ENCODE measurements around the gene DNAJC1.

Gene DNAJC1

DNA sequence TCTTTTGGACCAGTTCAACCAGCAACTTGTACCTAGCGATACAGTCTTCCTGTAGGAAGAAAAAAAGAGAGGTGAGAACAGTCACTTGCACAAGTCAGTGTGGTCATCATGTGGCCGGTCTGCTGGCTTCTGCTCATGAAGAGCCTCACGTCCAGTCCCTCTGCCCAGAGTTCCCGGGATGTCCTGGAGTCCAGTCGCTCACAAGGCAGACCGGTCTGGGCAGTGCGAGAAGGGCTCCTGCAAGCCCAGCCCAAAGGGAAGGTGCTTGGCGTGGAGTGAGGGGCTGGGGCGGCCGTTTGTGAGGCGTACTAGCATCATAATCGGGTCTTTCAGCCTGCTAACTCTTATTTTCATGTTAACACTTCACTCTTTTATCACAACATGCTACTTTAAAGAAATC lies 246.8 kb downstream of the DNAJC1 start:
- DNase-seq, result peak; percentile 38

DNA sequence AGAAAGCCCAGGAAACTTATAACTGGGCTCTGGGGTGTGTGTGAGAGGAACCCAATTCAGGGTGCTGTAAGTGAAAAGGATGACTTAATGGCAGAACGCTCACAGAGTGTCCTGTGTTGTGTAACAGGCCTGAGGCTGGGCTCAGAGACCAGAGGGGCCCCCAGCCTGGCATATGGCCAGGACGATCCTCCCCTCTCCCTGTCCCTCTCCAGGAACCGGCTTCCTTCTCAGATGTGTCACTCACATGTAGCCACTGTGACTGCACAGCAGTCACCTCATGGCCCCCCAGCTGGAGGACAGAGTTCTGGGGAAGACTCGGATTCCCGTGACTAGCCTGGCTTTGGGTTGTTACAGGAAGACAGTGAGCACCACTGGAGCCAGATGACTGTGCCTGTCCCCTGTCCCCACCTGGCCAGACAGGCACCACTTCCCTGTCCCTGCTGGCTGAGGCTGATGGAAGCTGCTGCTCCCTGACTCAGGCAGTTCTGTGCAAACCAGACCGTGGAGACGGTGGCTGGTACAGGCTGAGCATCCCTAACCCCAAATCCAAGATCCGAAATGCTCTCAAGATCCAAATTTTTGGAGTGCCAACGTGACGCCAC lies 249.0 kb downstream of the DNAJC1 start:
- peak; percentile 47 for DNase-seq

DNA sequence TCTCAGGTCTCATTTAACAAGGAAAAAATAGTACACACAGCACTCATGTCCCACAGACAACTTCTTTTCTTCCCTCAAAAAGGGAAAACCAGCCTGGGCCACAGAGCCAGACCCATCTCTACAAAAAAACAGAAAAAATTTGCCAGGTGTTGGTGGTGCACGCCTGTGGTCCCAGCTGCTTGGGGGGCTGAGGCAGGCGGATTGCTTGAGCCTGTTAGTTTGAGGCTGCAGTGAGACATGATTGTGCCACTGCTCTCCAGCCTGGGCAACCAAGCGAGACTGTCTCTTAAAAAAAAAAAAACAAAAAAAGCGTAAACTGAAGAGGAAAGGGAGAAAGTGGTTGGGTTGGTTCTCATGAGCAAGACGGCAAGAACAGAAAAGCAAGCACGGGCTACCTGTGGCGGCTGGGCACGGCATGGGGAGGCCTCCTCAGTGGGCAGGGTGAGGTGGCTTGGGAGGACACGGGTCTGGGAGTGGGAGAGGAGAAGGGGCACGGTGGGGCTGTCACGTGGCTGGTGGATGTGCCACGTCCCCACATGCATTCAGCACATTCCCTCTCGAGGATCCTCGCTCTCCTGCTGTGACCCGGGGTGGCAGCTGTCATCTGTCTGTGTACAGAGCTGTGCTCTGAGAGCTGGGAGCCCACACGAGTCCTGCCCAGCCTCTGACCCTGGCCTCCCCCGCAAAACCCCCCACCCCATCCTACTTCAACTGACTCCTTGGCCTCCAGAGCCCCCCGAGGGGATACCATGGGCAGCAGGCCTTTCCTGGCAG lies 249.8 kb downstream of the DNAJC1 start:
- no peak for DNase-seq

DNA sequence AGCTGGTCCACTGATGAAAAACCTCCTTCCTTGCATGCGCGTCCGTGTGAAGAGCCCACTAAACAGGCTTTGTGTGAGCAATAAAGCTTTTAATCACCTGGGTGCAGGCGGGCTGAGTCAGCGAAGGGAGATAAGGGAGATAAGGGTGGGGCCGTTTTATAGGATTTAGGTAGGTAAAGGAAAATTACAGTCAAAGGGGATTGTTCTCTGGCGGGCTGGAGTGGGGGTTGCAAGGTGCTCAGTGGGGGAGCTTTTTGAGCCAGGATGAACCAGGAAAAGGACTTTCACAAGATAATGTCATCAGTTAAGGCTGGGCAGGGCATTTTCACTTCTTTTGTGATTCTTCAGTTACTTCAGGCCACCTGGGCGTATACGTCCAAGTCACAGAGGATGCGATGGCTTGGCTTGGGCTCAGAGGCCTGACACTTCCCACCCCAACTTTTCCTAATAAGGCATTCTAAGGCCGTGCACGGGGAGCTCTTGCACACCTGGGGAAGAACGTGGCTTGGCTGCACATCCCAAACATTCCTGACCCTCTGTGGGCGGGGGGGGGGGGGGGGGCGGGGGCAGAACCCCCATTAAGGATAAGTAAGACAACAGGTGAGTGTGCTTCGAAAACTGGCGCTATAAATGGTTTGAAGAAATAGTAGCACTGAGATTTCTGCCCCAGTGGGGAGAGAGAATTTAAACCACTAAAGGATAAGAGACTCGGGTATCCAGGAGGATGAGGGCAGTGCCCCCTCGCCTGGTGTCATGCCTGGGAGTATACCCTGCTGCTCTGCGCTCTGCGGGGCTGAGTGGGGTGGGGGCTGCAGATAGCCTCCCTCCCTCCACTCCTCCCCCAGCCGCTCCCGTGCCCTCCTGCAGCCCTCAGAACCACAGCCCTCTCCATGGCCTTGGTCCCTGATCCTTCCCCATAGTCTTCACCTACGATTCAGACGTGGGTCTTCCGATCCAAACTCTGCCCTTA lies 251.9 kb downstream of the DNAJC1 start:
- no peak for DNase-seq

DNA sequence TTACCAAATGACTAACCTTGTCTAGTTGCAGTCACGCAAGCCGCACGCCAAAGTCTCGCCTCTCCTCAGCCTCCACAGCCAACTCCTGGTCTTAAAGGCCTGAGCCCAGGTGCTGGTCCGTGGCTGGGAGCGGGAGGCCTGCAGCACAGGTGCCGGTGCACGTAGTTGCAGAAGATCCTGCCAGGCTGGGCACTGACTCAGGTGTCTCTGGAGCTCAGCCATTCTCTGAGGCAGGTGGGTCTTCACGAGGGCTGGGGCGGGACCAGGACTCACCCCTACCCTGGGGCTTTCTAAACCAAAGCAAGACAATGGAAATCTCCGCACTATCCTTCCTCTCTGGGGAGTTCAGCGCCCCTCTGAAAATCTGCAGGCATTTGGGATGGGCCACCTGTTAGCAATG lies 253.1 kb downstream of the DNAJC1 start:
- no peak for DNase-seq

DNA sequence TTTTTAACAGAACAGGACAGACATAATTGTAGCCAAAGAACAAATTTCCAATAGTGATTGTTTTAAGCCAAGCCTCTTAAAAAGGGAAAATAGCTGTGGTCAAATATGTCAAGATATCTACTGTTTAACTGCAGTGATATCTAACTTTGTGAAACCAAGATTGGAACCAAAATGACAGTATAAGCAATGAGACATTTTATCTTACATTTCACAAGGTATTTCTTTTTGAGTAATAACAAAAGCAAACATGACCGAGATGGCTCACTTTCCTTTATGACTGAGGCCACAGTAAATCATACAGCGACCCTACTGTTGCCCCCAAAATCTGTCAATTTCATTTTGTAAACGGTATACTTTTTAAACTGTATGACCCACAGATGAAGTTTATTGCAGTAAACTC lies 253.7 kb downstream of the DNAJC1 start:
- DNase-seq, result no peak

DNA sequence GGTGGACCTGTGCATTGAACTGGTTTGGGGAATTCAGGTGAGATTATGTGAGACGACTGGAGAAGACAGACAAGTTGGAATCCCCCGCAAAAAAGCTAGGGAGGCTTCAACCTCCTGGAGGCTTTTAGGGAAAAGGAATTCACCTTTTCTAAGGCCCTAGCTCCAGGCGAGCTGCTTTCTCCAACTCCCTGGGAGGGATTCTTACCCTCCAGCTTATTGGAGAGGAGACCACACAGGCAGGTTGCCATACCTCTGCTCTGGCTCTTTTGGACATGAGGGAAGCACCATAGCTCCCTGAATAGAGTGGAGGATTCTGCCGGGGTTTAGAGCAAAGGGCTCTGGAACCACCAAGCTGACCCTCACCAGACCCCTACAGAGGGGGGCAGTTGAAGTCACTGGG lies 255.7 kb downstream of the DNAJC1 start:
- no peak for DNase-seq

DNA sequence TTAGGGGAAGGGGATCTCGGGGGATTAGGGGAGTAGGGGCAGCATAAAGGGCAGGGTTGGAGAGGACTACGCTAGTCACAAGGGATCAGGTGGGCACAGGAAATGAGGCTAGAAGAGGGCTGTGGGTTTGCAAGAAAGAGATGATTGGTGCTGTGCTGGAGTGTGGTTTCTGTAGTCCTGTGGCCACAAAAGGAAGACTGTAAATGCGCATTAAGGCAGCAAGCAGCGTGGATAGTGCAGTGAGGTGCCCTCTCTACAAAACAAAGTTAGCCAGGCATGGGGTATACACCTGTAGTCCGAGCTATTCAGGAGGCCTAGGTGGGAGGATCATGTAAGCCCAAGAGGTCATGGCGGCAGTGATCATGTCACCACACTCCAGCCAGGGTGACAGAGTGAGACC lies 257.4 kb downstream of the DNAJC1 start:
- no peak for DNase-seq

DNA sequence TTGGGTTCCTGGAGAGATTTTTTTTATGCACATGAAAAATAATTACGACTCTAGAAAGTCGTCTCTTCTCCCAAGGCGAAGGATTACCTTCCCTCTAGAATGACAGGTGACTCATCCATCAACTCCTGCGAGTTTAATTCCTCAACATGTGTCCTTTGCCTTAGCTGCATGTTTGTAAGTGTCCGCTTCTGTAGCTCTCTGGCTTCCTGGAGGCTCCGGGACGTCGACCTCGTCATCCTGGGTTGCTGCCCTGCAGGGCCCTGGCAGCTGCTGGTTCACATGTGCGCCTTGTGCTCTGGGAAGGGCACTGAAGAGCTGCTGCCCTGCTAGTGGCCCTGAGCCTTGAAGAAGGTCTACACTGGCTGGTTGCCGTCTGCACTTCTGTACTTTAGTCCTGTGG lies 259.3 kb downstream of the DNAJC1 start:
- no peak for DNase-seq

DNA sequence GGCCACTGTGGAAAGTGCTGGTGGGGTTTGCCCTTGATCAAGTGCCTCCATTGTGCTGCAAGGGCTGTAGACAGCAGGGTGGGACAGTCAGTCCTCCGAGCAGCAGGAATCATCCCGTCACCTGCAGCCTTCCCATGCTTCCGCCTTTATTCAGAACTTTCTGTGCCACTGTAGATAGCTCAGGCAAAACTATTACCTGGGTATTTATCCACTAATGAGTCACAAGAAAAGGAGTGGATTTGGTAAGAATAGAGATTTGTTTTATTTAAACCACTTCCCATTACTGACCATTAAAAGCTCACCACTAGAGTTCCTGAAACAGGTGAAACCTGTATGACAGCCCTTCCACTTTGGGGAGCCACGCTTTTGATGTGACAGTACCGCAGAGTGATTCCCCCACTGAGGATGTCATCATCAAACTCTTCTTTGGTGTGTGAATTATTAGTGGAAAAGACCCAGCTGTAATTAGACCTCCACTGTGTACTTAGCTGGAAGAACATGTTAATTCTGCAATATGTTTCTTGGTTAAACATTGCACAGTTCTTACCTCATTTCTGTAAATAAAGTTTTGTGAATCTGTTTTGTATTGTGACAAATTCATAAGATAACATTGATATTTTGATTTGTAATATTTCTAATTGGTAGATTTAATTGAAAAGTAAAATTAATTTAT lies 260.7 kb downstream of the DNAJC1 start:
- DNase-seq, result no peak

DNA sequence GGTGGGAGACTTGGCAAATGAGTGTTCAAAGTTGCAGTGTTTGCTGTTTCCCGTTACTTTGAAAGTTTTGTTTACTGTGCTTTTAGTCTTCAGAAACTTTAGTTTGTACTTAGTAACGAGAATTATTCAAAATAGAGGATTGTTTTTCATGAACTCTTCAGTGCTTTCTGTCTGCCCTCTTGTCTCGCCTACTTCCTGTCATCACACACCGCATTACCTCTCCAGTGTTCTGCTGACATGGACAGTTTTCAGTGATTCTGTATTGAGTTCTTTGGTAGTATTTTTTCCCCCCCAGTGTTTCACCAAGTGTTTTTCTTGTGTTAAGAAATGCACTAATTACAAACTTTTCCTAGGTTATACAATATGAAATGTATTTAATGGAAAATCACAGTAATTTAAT lies 262.5 kb downstream of the DNAJC1 start:
- DNase-seq, result no peak

DNA sequence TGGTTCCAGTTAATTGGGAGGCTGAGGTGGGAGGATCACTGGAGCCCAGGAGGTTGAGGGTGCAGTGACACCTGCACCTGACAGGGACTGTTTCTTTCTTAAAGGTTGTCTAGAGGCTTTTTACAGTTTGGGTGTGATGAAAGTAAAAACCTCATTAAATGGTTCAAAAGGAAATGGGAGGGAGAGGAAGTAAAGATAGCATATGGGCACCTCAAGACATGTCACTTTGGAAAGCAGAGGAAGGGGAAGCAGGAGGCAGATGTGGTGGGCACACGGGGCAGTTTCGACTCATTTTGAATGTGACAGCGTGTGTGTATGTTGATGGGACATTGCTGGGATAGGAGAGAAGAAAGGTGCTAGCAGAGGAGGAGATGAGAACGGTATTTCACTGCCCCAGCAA lies 266.4 kb downstream of the DNAJC1 start:
- no peak for DNase-seq

DNA sequence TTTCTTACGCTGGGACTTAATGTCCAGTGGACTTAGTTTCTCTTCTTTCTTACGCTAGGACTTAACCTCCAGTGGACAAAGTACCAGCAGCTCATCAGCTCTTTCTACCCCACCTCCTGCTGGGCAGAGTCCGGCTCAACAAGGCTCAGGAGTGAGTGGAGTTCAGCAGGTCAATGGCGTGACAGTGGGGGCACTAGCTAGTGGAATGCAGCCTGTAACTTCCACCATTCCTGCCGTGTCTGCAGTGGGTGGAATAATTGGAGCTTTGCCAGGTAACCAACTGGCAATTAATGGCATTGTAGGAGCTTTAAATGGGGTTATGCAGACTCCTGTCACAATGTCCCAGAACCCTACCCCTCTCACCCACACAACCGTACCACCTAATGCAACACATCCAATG lies 269.8 kb downstream of the DNAJC1 start:
- DNase-seq, result no peak

DNA sequence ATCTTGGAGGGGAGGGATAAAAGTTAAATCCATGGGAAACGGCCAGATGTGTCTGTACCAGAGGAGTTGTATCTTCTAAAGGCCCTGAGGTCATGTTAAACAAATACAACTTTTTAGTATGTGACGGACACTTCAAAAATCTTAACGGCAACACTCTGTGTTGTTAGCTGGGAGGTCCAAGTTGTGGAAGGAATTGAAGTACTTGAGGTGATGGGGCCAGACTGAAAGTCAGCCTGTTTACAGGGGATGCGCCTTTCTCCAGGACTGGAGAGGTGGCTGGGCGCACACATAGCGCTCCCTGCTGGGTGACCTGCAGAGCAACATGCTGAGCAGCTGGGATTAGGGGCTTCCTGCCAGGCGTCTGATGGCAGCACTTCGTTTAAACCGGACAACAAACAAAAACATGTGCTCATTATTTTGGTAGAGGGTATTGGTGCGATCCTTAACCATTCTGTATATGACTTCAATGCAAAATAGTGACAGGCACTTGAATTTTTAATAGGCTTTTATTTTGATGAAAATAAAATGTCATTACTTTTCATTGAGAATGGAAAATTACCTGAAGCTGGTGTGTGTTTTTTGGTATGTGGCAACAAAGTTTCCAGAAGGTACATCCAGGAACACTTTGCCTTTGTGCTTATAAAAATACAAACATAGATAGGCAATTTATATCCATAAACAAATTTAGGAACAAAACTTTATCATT lies 271.3 kb downstream of the DNAJC1 start:
- no peak for DNase-seq

DNA sequence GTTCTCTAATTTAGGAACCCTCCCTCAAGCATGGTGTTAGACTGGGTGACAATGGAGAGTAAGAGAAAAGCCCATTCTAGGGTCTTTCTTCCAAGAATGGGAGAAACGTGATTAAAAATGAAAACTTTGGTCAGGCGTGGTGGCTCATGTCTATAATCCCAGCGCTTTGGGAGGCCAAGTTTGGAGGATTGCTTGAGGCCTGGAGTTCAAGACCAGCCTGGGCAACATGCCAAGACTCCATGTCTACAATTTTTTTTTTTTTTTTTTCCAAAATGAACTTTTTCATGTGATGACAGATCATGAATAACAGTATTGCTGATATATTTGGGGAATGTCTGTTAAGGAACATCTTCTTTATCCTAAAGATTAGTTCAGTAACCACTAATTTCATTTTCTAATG lies 274.9 kb downstream of the DNAJC1 start:
- no peak for DNase-seq

DNA sequence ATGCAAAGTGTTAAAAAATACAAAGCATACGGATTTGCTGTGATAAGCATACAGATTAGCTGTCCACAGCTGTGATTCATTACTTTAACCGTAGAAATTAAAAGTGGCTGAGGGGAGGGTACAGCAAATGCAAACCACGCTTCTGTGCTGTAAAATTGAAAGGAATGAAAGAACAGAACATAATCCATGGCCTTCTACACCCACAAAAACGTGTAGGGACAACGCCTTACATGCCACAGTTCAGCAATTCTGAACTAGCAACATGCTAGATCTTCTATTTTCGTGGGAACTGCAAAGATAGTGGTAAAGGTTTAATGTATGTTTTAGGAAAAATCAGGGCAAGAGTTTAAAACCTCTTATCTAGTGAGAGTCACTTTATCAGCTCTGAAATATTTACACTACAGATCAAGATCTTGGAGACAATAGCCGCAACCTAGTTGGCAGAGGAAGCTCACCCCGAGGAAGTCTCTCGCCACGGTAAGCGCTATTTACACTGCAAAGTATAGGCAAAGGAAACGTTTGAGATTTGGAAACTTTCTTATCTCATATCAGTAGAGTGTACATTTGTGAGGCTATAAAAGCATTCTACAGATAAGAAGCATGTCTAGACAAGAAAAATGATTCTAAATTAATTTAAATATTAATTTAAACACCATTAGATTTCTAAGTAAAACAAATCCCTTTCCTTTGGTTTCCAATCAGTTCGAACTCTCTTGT lies 275.9 kb downstream of the DNAJC1 start:
- no peak for DNase-seq

DNA sequence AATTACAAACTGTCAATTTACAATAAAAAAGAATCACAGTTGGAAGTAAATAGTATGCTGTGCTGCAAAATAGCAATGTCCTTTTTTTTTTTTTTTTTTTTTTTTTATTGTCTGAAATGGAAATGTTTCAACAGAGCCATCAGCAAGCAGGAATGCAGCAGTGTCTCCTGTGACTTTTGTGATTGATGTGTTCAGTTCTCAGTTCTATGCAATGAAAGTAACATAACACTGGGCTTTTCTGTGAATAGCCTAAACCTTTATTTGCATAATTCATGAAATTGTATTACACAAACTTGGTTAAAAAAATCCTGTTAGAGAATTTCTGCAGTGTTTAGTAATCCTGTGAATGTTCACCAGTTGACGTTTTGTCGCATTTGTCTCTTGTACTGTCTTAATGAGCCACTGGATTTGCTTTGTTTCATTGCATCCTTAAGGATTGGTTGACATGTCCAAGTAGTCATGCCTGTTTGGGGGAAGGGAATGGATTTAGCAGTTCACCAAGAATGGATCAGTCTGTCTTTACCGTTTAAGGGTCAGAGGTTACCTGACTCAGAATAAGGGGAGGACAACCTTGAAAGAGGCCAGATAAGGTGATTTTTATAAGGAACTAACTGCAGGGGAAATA lies 276.8 kb downstream of the DNAJC1 start:
- DNase-seq, result no peak

DNA sequence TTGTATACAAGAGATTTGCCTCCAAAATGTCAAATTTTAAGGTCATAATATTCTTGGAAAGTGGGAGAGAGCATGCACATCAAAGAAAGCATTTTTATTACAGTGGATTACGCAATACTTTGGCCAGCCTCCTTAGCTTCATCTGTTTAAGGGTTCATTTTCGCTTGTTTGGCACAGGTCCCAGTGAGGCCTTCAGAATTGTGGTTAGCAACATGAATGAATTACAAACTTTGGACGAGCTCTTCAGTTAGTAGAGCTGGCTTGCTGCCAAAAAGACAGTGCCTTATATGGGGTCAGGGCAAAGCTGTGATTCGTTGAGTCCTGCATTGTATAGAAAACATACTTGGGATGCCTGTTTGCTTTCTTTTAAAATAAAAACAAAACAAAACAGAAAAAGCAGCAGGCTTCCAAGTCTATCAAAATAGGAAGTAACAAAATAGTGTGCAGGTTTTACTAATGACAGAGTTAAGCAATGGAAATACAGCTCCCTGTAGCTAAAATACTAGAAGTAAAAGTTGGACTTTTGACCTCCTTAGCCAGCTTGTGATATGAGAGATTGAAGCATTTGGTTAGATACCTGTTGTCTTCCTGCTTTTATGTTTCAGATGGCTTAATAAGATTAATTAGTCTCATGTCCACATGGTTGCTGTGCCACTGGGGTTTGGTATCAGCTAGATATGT lies 278.7 kb downstream of the DNAJC1 start:
- DNase-seq, result no peak

DNA sequence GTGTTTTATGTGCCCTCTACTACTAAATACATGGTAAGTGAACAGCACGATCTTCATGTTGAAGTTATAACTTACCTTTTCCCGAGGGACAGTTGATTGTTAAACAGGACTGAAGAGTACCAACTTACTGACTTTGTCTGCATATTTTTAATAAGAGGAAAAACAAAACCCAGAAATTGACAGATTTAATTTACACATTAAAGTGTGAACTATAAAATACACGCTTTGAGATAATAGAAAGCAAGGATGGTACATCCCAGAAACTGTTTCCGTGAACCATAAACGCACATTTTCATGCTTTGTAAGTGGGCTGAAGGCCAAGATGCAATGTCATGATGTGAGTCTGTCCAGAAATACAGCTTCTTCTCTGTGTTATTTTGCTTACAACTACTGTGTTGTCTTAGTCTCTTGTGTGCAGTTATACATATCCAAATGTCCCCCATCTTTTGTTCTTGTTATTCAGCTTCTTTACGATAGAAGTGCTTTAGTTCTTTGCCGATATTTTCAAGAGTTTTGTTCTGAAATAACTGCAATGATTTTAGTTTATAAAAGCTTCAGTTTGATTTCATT lies 279.4 kb downstream of the DNAJC1 start:
- no peak for DNase-seq

DNA sequence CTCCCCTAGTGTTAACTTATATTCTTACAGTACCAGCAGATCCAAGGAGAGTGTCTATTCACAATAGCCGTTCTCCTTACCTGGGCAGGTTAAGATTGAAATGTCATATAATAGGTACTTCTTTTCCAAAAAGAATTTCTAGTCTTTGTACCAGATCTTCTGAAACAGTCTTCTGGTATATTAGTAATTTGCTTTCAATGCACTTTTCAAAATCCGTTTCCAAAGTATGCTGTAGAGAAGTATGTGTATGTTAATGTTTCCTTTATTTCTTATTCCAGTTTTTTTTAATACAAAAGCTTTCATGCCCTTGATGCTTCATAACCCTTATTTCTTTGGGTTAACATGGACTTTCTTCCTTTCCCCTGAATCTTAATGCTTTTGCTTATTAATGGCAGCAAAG lies 281.3 kb downstream of the DNAJC1 start:
- no peak for DNase-seq
